HG02763 (cell line): ENCODE results near the gene SYNGR3.
A peak's percentile ranks its signal among the peaks of the same experiment; 100 is the strongest.
"Not testable (repeated sequence)": the region's sequence is repeated elsewhere in the genome, so short reads cannot be mapped to it uniquely, and the experiment has no call there.

Experiments
- ATAC-seq: cut with Tn5 transposase; IDR thresholded peaks from one replicate; pipeline ENCODE4 v1.9.1; 2021; ENCODE audit warnings: mild to moderate bottlenecking, moderate library complexity; ENCODE audit not compliant: unreplicated experiment

SYNGR3 gene

GRCh38 chr16:1958715-1959268, 31.0 kb upstream of the SYNGR3 start:
- ATAC-seq, result no peak

DNA sequence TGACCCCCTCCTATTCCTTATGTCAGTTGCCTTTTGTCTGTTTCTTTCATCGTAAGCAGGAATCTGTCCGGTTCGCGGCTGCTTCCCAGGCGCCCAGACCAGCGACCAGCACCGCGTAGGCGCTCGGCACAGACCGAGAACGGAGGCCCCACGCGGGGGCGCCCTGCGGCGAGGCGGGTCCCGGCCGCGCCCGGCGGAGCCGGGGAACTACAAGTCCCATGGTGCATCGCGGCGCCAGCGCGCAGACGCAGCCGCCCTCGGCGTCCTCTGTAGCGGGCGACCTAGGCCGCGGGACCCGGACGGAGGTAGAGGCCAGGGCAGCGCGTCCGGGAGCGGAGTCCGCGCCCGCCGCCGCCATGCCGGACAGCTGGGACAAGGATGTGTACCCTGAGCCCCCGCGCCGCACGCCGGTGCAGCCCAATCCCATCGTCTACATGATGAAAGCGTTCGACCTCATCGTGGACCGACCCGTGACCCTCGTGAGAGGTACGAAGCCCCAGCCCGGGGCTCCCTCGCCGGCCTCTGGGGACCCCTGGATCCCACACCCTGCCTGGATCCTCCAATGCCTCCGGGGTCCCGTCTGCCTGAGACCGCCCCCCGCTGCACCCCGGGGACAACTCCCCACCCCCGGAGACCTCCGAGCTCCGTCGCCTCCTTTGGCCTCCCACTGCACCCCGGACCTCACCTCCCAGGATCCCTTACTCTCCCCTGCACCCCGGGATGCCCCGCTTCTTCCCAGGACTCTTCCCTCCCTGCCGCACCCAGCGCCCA, 30.3 kb upstream of the SYNGR3 start, which contains the start of gene NDUFB10:
TSS of gene NDUFB10 (plus strand) at position 270 of the 771 bp plus-strand sequence. CDS start at position 357, 87 bp downstream.
- peak; percentile 75 for ATAC-seq

DNA sequence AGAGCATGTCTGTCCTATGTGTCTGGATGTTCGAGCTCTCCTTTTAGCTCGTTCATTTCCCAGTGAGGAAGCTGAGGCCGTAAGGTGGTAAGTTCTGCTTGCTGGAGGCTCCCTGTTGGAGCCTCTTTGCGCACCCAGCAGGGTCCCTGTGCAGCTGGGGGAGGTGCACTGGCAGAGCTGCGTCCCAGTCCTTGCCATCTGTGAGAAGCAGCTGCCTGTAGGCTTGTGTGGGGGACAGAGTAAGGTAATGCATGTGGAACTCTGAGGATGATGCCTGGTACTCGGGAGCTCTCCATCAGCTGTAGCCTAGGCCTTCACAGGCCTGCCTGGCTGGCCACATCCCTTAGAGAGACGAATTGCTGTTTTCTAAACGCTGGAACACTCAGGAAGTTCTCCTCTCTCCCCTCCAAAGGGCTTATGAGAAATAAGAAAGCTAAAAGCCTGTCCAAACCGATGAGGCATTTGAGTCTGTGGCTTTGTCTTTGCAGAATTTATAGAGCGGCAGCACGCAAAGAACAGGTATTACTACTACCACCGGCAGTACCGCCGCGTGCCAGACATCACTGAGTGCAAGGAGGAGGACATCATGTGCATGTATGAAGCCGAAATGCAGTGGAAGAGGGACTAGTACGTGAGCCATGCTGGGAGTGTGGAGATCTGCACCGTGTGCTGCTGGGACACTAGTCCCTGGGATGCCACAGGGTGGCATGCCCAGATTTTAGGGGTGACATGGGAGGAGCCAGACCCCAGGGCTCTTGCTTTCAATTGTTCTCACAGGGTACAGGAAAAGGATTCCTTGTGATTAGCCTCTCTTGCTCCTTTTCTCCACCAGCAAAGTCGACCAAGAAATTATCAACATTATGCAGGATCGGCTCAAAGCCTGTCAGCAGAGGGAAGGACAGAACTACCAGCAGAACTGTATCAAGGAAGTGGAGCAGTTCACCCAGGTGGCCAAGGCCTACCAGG, 28.8 kb upstream of the SYNGR3 start:
- no peak for ATAC-seq

GRCh38 chr16:1961651-1962067, 28.1 kb upstream of the SYNGR3 start:
- ATAC-seq, result no peak

GRCh38 chr16:1962161-1963153, 27.3 kb upstream of the SYNGR3 start:
- ATAC-seq, result not testable (repeated sequence)

- peak; percentile 7 for ATAC-seq
These were observed 25.8 kb upstream of the SYNGR3 start for GRCh38 chr16:1963806-1964505.

- ATAC-seq, result peak; percentile 73
These were observed 25.0 kb upstream of the SYNGR3 start, which contains the start of gene RPS2 for GRCh38 chr16:1964506-1965395. RPS2 (minus strand) TSS chr16:1964826; CDS start chr16:1964625, 201 bp downstream.

DNA sequence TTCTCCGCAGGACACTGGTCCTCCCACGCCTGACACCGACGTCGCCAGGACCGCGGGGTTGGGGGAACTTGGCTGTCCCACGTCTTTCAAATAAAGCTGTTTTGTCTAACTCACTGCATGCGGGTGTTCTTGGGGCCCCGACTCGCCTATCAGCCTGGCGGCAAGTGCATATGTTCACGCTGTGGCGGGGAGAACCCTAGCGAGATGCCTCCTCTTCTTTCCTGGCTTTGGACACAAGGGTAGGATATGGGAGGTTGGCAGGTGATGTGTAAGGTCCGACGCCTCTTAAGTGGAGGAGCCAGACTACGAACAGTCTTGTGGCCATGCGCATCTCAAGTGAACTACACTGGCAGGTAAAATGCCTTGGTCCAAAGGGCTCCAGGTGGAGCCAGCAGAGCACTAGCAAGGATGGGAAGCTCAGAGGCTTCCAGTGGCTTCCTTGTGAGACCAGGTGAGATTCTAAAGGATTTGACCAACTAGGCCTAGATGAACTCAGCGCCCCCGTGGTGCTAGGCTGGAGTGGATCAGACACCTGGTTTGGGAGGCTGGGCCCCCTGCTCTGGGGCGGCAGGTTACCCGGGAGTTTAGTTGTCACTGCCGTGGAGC, 24.3 kb upstream of the SYNGR3 start:
- no peak for ATAC-seq

DNA sequence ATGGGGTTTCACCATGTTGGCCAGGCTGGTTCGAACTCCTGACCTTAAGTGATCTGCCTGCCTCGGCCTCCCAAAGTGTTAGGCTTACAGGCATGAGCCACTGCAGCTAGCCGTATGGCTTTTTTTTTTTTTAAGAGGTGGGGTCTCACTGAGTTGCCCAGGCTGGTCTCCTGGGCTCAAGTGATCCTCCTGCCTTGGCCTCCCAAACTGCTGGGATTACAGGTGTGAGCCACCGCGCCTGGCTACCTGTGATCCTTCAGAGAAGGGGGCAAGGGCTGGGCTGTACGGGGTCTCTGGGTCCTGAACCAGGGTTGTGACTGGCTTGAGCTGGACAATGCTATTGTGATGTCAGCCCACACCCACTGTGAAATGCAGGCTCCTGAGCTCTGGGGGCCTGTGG, 23.3 kb upstream of the SYNGR3 start, which contains the start of gene RNF151:
TSS of gene RNF151 (plus strand) at position 397 of the 400 bp plus-strand sequence. CDS start 26 bp downstream, outside the sequence.
- ATAC-seq, result no peak

DNA sequence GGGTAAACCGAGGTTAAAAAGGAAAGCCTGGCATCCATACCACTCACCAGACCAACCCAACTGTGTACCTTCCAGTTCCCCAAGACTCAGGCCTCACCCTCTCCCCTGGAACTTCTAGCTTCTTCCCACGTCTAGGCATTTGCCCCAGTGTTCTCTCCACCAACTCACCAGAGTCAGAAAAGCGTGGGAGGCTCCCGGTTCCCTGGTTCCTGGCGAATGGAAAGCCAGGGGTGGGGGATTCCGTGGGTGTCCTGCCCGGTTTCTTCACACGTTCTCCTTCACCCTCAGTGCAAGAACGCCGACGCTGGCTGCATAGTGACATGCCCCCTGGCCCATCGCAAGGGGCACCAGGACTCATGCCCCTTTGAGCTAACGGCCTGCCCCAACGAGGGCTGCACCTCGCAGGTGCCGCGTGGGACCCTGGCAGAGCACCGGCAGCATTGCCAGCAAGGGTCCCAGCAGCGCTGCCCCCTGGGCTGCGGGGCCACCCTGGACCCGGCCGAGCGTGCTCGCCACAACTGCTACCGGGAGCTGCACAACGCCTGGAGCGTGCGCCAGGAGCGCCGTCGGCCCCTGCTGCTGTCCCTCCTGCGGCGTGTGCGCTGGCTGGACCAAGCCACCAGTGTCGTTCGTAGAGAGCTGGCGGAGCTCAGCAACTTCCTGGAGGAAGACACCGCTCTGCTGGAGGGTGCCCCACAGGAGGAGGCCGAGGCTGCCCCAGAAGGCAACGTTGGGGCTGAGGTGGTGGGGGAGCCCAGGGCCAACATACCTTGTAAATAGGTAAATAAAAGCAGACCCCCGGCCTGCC, 21.4 kb upstream of the SYNGR3 start:
- no peak for ATAC-seq

- ATAC-seq, result peak; percentile 80
These were observed 17.8 kb upstream of the SYNGR3 start, which contains the start of gene TBL3 for GRCh38 chr16:1971796-1972489. TBL3 (plus strand) TSS chr16:1972053; CDS start chr16:1972165, 112 bp downstream.

GRCh38 chr16:1972490-1972877, 17.3 kb upstream of the SYNGR3 start:
- peak; percentile 2 for ATAC-seq

DNA sequence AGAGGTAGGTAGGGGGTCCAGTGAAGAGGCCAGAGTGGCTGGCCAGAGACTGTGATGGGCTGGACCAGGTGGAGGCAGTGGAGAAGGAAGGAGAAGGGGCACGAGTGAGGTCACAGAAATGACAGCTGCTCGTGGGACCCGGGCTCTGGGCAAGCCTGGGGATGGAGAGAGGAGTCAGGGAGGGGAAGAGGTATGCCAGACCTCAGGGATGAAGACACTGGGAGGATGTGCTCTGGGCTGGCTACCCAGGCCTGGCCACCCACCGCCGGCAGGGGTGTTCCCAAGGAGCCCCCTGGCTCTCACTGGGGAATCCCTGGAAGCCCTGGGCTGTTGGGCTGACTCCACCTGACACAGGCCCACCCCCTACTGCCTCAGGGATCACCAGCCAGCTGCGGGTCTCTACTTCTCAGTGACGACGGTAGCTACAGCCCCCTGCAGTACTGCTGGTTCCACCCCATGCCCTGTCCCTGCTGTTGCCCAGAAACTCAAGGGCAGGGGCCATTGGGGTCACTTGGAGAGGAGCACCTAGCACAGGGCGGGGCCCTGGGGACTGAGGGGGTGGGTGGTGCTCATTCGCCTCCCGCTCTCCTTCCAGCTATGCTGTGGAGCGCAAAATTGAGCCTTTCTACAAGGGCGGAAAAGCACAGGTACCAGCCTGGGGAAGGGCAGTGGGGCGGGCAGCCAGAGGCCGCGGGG, 16.2 kb upstream of the SYNGR3 start:
- ATAC-seq, result no peak

GRCh38 chr16:1974157-1975070, 15.4 kb upstream of the SYNGR3 start:
- no peak for ATAC-seq
